Activated CD4-positive, alpha-beta T cell treated with anti-CD3 and anti-CD28 coated beads for 4 hours (primary cell): ENCODE results near the gene NEK11.

Experiments used
- DNase-seq, 2 donors: peaks; one replicate each; pipeline ENCODE4 v3.0.0-alpha.2; 2020

The NEK11 gene

GRCh38 chr3:131026321-131027151 lies at the start of gene NEK11, which contains the start of gene ASTE1:
Gene NEK11 (plus strand): TSS chr3:131026877. CDS start chr3:131029709, 2,832 bp downstream.
Gene ASTE1 (minus strand): TSS chr3:131026825. CDS start chr3:131025306, 1,519 bp downstream.
- DNase-seq = peak; percentile 88 to 89

- no peak for DNase-seq
These were observed 47.6 kb upstream of the NEK11 start for GRCh38 chr3:130979117-130979516.

- DNase-seq = no peak
These were observed 45.2 kb upstream of the NEK11 start for GRCh38 chr3:130981469-130981868.

GRCh38 chr3:130990282-130990681 lies 36.4 kb upstream of the NEK11 start:
- no peak for DNase-seq

GRCh38 chr3:130991126-130991525 lies 35.6 kb upstream of the NEK11 start:
- DNase-seq = no peak

GRCh38 chr3:130992344-130992743 lies 34.3 kb upstream of the NEK11 start:
- no peak for DNase-seq

GRCh38 chr3:130997289-130997688 lies 29.4 kb upstream of the NEK11 start:
- DNase-seq = no peak

GRCh38 chr3:131001071-131001470 lies 25.6 kb upstream of the NEK11 start:
- DNase-seq = no peak

- DNase-seq = no peak
These were observed 22.1 kb upstream of the NEK11 start for GRCh38 chr3:131004603-131005002.

- no peak for DNase-seq
These were observed 19.4 kb upstream of the NEK11 start for GRCh38 chr3:131007256-131007655.

- DNase-seq = no peak
These were observed 18.9 kb upstream of the NEK11 start for GRCh38 chr3:131007782-131008181.

- DNase-seq = no peak
These were observed 18.4 kb upstream of the NEK11 start for GRCh38 chr3:131008326-131008725.

- DNase-seq = no peak
These were observed 17.0 kb upstream of the NEK11 start for GRCh38 chr3:131009698-131010097.

GRCh38 chr3:131018970-131019369 lies 7.7 kb upstream of the NEK11 start:
- DNase-seq = no peak

- DNase-seq = no peak
These were observed 6.5 kb upstream of the NEK11 start for GRCh38 chr3:131020122-131020693.

GRCh38 chr3:131025539-131025938 lies 1.1 kb upstream of the NEK11 start:
- DNase-seq = no peak

- no peak for DNase-seq
These were observed 2.2 kb downstream of the NEK11 start for GRCh38 chr3:131028844-131029243.

- no peak for DNase-seq
These were observed 5.0 kb downstream of the NEK11 start for GRCh38 chr3:131031660-131032059.

GRCh38 chr3:131033480-131034080 lies 6.9 kb downstream of the NEK11 start:
- DNase-seq = peak in 1 of 2 donors; percentile 42

GRCh38 chr3:131036200-131036816 lies 9.6 kb downstream of the NEK11 start:
- DNase-seq = no peak

GRCh38 chr3:131036986-131037385 lies 10.3 kb downstream of the NEK11 start:
- DNase-seq = no peak

- no peak for DNase-seq
These were observed 11.6 kb downstream of the NEK11 start for GRCh38 chr3:131038326-131038725.

GRCh38 chr3:131042271-131042985 lies 15.8 kb downstream of the NEK11 start:
- peak in 1 of 2 donors; percentile 19 for DNase-seq
